Sigmoid colon (tissue), 7 donors: ENCODE data around the gene PRKCA. TPM values are rescaled to one million over a fixed set of nuclear protein-coding genes. Genes with fewer than 3 reads are reported as not detected.

Experiments used
- DNase-seq: peaks from one replicate; pipeline ENCODE4 v3.0.0-alpha.2; 2019
- H3K27ac ChIP-seq, 4 donors: fragments of 200-600 bp; sonication (generic); one replicate each; pipeline ENCODE4 v1.5.1; 2016 to 2019; ENCODE audit warnings: mild to moderate bottlenecking in 1 of 4
- H3K27me3 ChIP-seq, 3 donors: fragments of 200-600 bp; sonication (generic); one replicate each; pipeline ENCODE4 v1.5.1; 2019; ENCODE audit warnings: mild to moderate bottlenecking in 1 of 3
- H3K36me3 ChIP-seq, 4 donors: fragments of 200-600 bp; sonication (generic); one replicate each; pipeline ENCODE4 v1.5.1; 2016 to 2019
- H3K4me1 ChIP-seq, 4 donors: fragments of 200-600 bp; sonication (generic); one replicate each; pipeline ENCODE4 v1.5.1; 2017 to 2019
- H3K4me3 ChIP-seq, 4 donors: fragments of 200-600 bp; sonication (generic); one replicate each; pipeline ENCODE4 v1.5.1; 2017 to 2019; ENCODE audit warnings: mild to moderate bottlenecking in 2 of 4, moderate library complexity in 1 of 4
- H3K9me3 ChIP-seq, 4 donors: fragments of 200-600 bp in 3 of 4; sonication (generic) in 3 of 4; one replicate each; pipeline versions ENCODE4 v1.5.1 to v1.6.1; 2013 to 2019
- CTCF ChIP-seq, 4 experiments: fragments of 450-650 bp in 3 of 4; fragments of 200-600 bp in 1 of 4; IDR thresholded peaks; one replicate each; pipeline ENCODE4 v1.5.1; 2016 to 2019; ENCODE audit warnings: antibody characterized with exemption in 4 of 4, mild to moderate bottlenecking in 3 of 4, moderate library complexity in 2 of 4
- EP300 ChIP-seq, 4 donors: sonication (generic); formaldehyde crosslinking; IDR thresholded peaks; one replicate each; pipeline ENCODE4 v1.6.1; 2017; ENCODE audit warnings: antibody characterized with exemption in 4 of 4
- POLR2A ChIP-seq, 2 donors: fragments of 450-650 bp; IDR thresholded peaks; one replicate each; pipeline ENCODE4 v1.6.1; 2016; ENCODE audit warnings: antibody characterized with exemption in 2 of 2, mild to moderate bottlenecking in 2 of 2, moderate library complexity in 2 of 2
- POLR2AphosphoS5 ChIP-seq, 4 donors: sonication (generic); formaldehyde crosslinking; IDR thresholded peaks; one replicate each; pipeline ENCODE4 v1.6.1; 2017; ENCODE audit warnings: antibody characterized with exemption in 4 of 4
- WGBS, 2 donors: extraction: QIAGEN DNeasy Blood & Tissue Kit; methylation state at CpG; one replicate each; pipeline ENCODE4 v1.1.7; 2013; 5-methylcytosine and 5-hydroxymethylcytosine counted together
- intact Hi-C: fragments of 100-400 bp; cut with DNase I; formaldehyde crosslinking; loops from one replicate; pipeline ENCODE4 v1.15.1; 2023
- polyA plus RNA-seq, 3 donors: library from polyadenylated mRNA; stranded (reverse); fragments of 200-250 nt; gene quantifications; one replicate each; pipeline ENCODE4 v1.2.3, GENCODE V29; 2013
- total RNA-seq, 4 donors: library from RNA; depleted of rRNA; stranded (reverse); fragments of >200 nt; gene quantifications; one replicate each; pipeline ENCODE4 v1.1.0, GENCODE V29; 2016
- donor health status: healthy with polysubstance abuse.
- donor health status: Bipolar disorder and iron deficiency.
- donor health status: healthy.

The PRKCA gene
- total and polyA plus RNA-seq, 7 donors: 6.6 to 58.4 (median 42.6) TPM

- 62 to 86% methylated on average over 7 of the region's 7 CpGs for WGBS, 2 donors
- H3K9me3 ChIP-seq: no peaks in the 10 kb centered on the region
- no peak overlapping the region for H3K27ac ChIP-seq
- peaks cover 0 to 42% (median 31%) of the 10 kb centered on the region in 4 donors for H3K4me1 ChIP-seq
- no peak for DNase-seq
- TF ChIP-seq EP300 (IDR thresholded peaks at IDR 0.05) (no peak), CTCF (IDR thresholded peaks at IDR 0.05) (no peak), POLR2AphosphoS5 (IDR thresholded peaks at IDR 0.05) (no peak), POLR2A (IDR thresholded peaks at IDR 0.05) (no peak)
- no peaks in the 10 kb centered on the region for H3K27me3 ChIP-seq
- intact Hi-C loops: no loop called here
- no peaks in the 10 kb centered on the region for H3K36me3 ChIP-seq
- H3K4me3 ChIP-seq: no peak overlapping the region
Observed at GRCh38 chr17:66552371-66552770, 250.0 kb downstream of the PRKCA start.

- no peaks in the 10 kb centered on the region for H3K9me3 ChIP-seq
- DNase-seq: no peak
- TF ChIP-seq CTCF (IDR thresholded peaks at IDR 0.05) (no peak), EP300 (IDR thresholded peaks at IDR 0.05) (no peak), POLR2AphosphoS5 (IDR thresholded peaks at IDR 0.05) (no peak), POLR2A (IDR thresholded peaks at IDR 0.05) (no peak)
- intact Hi-C loops: no loop called here
- WGBS, 2 donors: 92 to 93% methylated on average over 2 of the region's 2 CpGs
- peak overlapping the region in 1 of 4 donors; percentile 47 for H3K27ac ChIP-seq
- H3K36me3 ChIP-seq: no peaks in the 10 kb centered on the region
- H3K27me3 ChIP-seq: no peaks in the 10 kb centered on the region
- no peak overlapping the region for H3K4me3 ChIP-seq
- peaks cover 0 to 28% (median 8%) of the 10 kb centered on the region in 4 donors for H3K4me1 ChIP-seq
Observed at GRCh38 chr17:66555605-66556004, 253.2 kb downstream of the PRKCA start.

GRCh38 chr17:66557200-66557599, 254.8 kb downstream of the PRKCA start:
- no peak overlapping the region for H3K27ac ChIP-seq

GRCh38 chr17:66557886-66558285, 255.5 kb downstream of the PRKCA start:
- H3K36me3 ChIP-seq: no peaks in the 10 kb centered on the region
- TF ChIP-seq CTCF (IDR thresholded peaks at IDR 0.05) (no peak), EP300 (IDR thresholded peaks at IDR 0.05) (no peak), POLR2A (IDR thresholded peaks at IDR 0.05) (no peak)
- H3K27ac ChIP-seq: no peak overlapping the region
- 88 to 90% methylated on average over 8 of the region's 8 CpGs for WGBS, 2 donors
- no peak for DNase-seq
- H3K4me3 ChIP-seq: no peak overlapping the region
- intact Hi-C loops: no loop called here
- H3K9me3 ChIP-seq: peaks cover 0 to 2% (median 0%) of the 10 kb centered on the region in 4 donors
- H3K4me1 ChIP-seq: peaks cover 0 to 25% (median 7%) of the 10 kb centered on the region in 4 donors
- H3K27me3 ChIP-seq: no peaks in the 10 kb centered on the region

More at GRCh38 chr17:66557200-66557599, 254.8 kb downstream of the PRKCA start:
- H3K4me1 ChIP-seq: peaks cover 0 to 25% (median 7%) of the 10 kb centered on the region in 4 donors
- peaks cover 0 to 2% (median 0%) of the 10 kb centered on the region in 4 donors for H3K9me3 ChIP-seq
- no peak overlapping the region for H3K4me3 ChIP-seq
- no peak for TF ChIP-seq CTCF (IDR thresholded peaks at IDR 0.05)
- no peak for TF ChIP-seq POLR2AphosphoS5 (IDR thresholded peaks at IDR 0.05)
- no peak for TF ChIP-seq EP300 (IDR thresholded peaks at IDR 0.05)
- no peak for TF ChIP-seq POLR2A (IDR thresholded peaks at IDR 0.05)
- intact Hi-C loops: no loop called here
- no peaks in the 10 kb centered on the region for H3K27me3 ChIP-seq
- no peaks in the 10 kb centered on the region for H3K36me3 ChIP-seq
- DNase-seq: no peak
- 94 to 95% methylated on average over 3 of the region's 3 CpGs for WGBS, 2 donors

- Histone ChIP-seq H3K4me1 (peaks cover 0 to 30% (median 10%) of the 10 kb centered on the region in 4 donors), H3K4me3 (no peak overlapping the region), H3K36me3 (no peaks in the 10 kb centered on the region), H3K9me3 (peaks cover 0 to 2% (median 0%) of the 10 kb centered on the region in 4 donors), H3K27ac (no peak overlapping the region), H3K27me3 (no peaks in the 10 kb centered on the region)
- intact Hi-C loops: loop anchor here (10.0 kb wide), 1 partner anchor 114 kb away; no protein-coding TSS in a partner anchor
- DNase-seq: no peak
- 95 to 96% methylated on average over 7 of the region's 7 CpGs for WGBS, 2 donors
- TF ChIP-seq EP300 (IDR thresholded peaks at IDR 0.05) (no peak), CTCF (IDR thresholded peaks at IDR 0.05) (no peak), POLR2A (IDR thresholded peaks at IDR 0.05) (no peak), POLR2AphosphoS5 (IDR thresholded peaks at IDR 0.05) (no peak)
Observed at GRCh38 chr17:66560691-66561090, 258.3 kb downstream of the PRKCA start.
